Urinary bladder (tissue), 4 donors: ENCODE results near the gene TRIM50. TPM values are rescaled to one million over a fixed set of nuclear protein-coding genes. Genes with fewer than 3 reads are reported as not detected.
"Not testable (repeated sequence)": the region's sequence is repeated elsewhere in the genome, so short reads cannot be mapped to it uniquely, and the experiment has no call there.

Source experiments
- DNase-seq: peaks from one replicate; pipeline ENCODE4 v3.0.0-alpha.2; 2015; ENCODE audit errors: extremely low spot score
- H3K27ac ChIP-seq: one replicate; pipeline ENCODE4 v1.5.1; 2013; ENCODE audit warnings: low read depth, mild to moderate bottlenecking, moderate library complexity
- H3K36me3 ChIP-seq: one replicate; pipeline ENCODE4 v1.6.1; 2013; ENCODE audit warnings: mild to moderate bottlenecking, moderate library complexity; ENCODE audit not compliant: insufficient read depth
- H3K4me1 ChIP-seq: one replicate; pipeline ENCODE4 v1.6.1; 2013; ENCODE audit warnings: mild to moderate bottlenecking, moderate library complexity; ENCODE audit not compliant: insufficient read depth
- H3K4me3 ChIP-seq: one replicate; pipeline ENCODE4 v1.5.1; 2013; ENCODE audit warnings: low read depth, low read length
- WGBS: extraction: QIAGEN DNeasy Blood & Tissue Kit; methylation state at CpG from one replicate; pipeline ENCODE4 v1.1.7; 2013; 5-methylcytosine and 5-hydroxymethylcytosine counted together
- polyA plus RNA-seq: library from polyadenylated mRNA; stranded (reverse); fragments of 200-250 nt; gene quantifications from one replicate; pipeline ENCODE4 v1.2.3, GENCODE V29; 2013
- total RNA-seq: library from RNA; depleted of rRNA; stranded (reverse); fragments of >200 nt; gene quantifications from one replicate; pipeline ENCODE4 v1.2.3, GENCODE V29; 2014
- donor health status: healthy with polysubstance abuse.
- donor health status: healthy.

The TRIM50 gene
- total and polyA plus RNA-seq, 2 donors, result 0.14 to 0.21 TPM

GRCh38 chr7:73318656-73319204, 9.2 kb downstream of the TRIM50 start:
- not testable (repeated sequence) for H3K36me3 ChIP-seq, DNase-seq, H3K27ac ChIP-seq, H3K4me3 ChIP-seq, H3K4me1 ChIP-seq
- 74% methylated on average over 17 of the region's 18 CpGs for WGBS

- no peaks in the 10 kb centered on the region for H3K4me1 ChIP-seq
- WGBS, result 80% methylated on average over 9 of the region's 9 CpGs
Measured at GRCh38 chr7:73316521-73316920, 11.4 kb downstream of the TRIM50 start.

GRCh38 chr7:73314271-73314670, 13.6 kb downstream of the TRIM50 start:
- no peak overlapping the region for H3K27ac ChIP-seq
- H3K4me3 ChIP-seq, result no peak overlapping the region
- no peaks in the 10 kb centered on the region for H3K36me3 ChIP-seq
- no peak for DNase-seq
- 74% methylated on average over 5 of the region's 5 CpGs for WGBS
- no peaks in the 10 kb centered on the region for H3K4me1 ChIP-seq

More at GRCh38 chr7:73316521-73316920, 11.4 kb downstream of the TRIM50 start:
- Histone ChIP-seq H3K27ac (no peak overlapping the region), H3K36me3 (no peaks in the 10 kb centered on the region), H3K4me3 (no peak overlapping the region)
- DNase-seq, result no peak

GRCh38 chr7:73313521-73313906, 14.4 kb downstream of the TRIM50 start:
- no peak for DNase-seq
- Histone ChIP-seq H3K4me3 (no peak overlapping the region), H3K4me1 (no peaks in the 10 kb centered on the region), H3K36me3 (no peaks in the 10 kb centered on the region), H3K27ac (no peak overlapping the region)
- WGBS, result 77% methylated on average over 4 of the region's 4 CpGs

- WGBS, result 92% methylated on average over 48 of the region's 48 CpGs
- no peak overlapping the region for H3K4me3 ChIP-seq
- no peaks in the 10 kb centered on the region for H3K4me1 ChIP-seq
- no peaks in the 10 kb centered on the region for H3K36me3 ChIP-seq
- no peak for DNase-seq
- H3K27ac ChIP-seq, result no peak overlapping the region
Measured at GRCh38 chr7:73312831-73313520, 14.9 kb downstream of the TRIM50 start.

GRCh38 chr7:73311421-73311820, 16.5 kb downstream of the TRIM50 start:
- DNase-seq, H3K36me3 ChIP-seq, H3K4me3 ChIP-seq, H3K4me1 ChIP-seq, H3K27ac ChIP-seq: not testable (repeated sequence)
- 88% methylated on average over 7 of the region's 7 CpGs for WGBS

GRCh38 chr7:73308665-73309214, 19.1 kb downstream of the TRIM50 start, which contains the start of gene NSUN5:
TSS of gene NSUN5 (minus strand) at chr7:73308826. CDS start at chr7:73308790, 36 bp downstream.
- peaks cover 1% of the 10 kb centered on the region for H3K36me3 ChIP-seq
- H3K4me3 ChIP-seq, result peak within 1 kb of the TSS; percentile 63
- peak within 1 kb of the TSS; percentile 27 for H3K27ac ChIP-seq
- WGBS, result 12% methylated on average over 40 of the region's 40 CpGs
- H3K4me1 ChIP-seq, result no peaks in the 10 kb centered on the region
- no peak for DNase-seq

- H3K4me1 ChIP-seq, result no peaks in the 10 kb centered on the region
- 11% methylated on average over 43 of the region's 43 CpGs for WGBS
- DNase-seq, result no peak
- peak overlapping the region; percentile 63 for H3K4me3 ChIP-seq
- H3K36me3 ChIP-seq, result peaks cover 1% of the 10 kb centered on the region
- H3K27ac ChIP-seq, result peak overlapping the region; percentile 27
Measured at GRCh38 chr7:73308074-73308664, 19.7 kb downstream of the TRIM50 start.

- Histone ChIP-seq H3K36me3 (peaks cover 1% of the 10 kb centered on the region), H3K27ac (no peak overlapping the region), H3K4me3 (no peak overlapping the region), H3K4me1 (no peaks in the 10 kb centered on the region)
- no peak for DNase-seq
- 93% methylated on average over 13 of the region's 13 CpGs for WGBS
Measured at GRCh38 chr7:73307436-73307835, 20.4 kb downstream of the TRIM50 start.

- H3K27ac ChIP-seq, H3K4me3 ChIP-seq, H3K4me1 ChIP-seq, DNase-seq, H3K36me3 ChIP-seq: not testable (repeated sequence)
- WGBS, result 87% methylated on average over 12 of the region's 15 CpGs
Measured at GRCh38 chr7:73304612-73305387, 23.1 kb downstream of the TRIM50 start.

- peaks cover 1% of the 10 kb centered on the region for H3K36me3 ChIP-seq
- WGBS, result 92% methylated on average over 14 of the region's 14 CpGs
- DNase-seq, result no peak
- no peaks in the 10 kb centered on the region for H3K4me1 ChIP-seq
- H3K4me3 ChIP-seq, result no peak overlapping the region
- no peak overlapping the region for H3K27ac ChIP-seq
Measured at GRCh38 chr7:73304071-73304470, 23.8 kb downstream of the TRIM50 start.

- no peak for DNase-seq
- no peaks in the 10 kb centered on the region for H3K4me1 ChIP-seq
- no peak overlapping the region for H3K27ac ChIP-seq
- 93% methylated on average over 26 of the region's 26 CpGs for WGBS
- H3K4me3 ChIP-seq, result no peak overlapping the region
- H3K36me3 ChIP-seq, result peaks cover 1% of the 10 kb centered on the region
Measured at GRCh38 chr7:73303546-73303945, 24.3 kb downstream of the TRIM50 start.

GRCh38 chr7:73302846-73303245, 25.0 kb downstream of the TRIM50 start:
- not testable (repeated sequence) for DNase-seq, H3K36me3 ChIP-seq, H3K27ac ChIP-seq, H3K4me1 ChIP-seq, H3K4me3 ChIP-seq
- 95% methylated on average over 10 of the region's 10 CpGs for WGBS
